CD14-positive monocyte (primary cell): Measurements from ENCODE around the gene ECM2. TPM values are rescaled to one million over a fixed set of nuclear protein-coding genes. Genes with fewer than 3 reads are reported as not detected.

Source experiments
- DNase-seq, 3 donors: peaks; one replicate each; pipeline ENCODE4 v3.0.0-alpha.2; 2011 to 2022
- H2AFZ ChIP-seq: 2 replicates; pipeline ENCODE4 v1.6.0; 2012; ENCODE audit warnings: mild to moderate bottlenecking, low read depth, low read length, inconsistent platforms; ENCODE audit not compliant: insufficient read depth, poor library complexity, severe bottlenecking
- H3K27ac ChIP-seq, 2 donors: 1 replicate in 1 of 2; 2 replicates in 1 of 2; pipeline ENCODE4 v1.5.1; 2012 to 2013; ENCODE audit warnings: low read length in 2 of 2, control low read depth in 1 of 2, inconsistent platforms in 1 of 2, low read depth in 1 of 2, mild to moderate bottlenecking in 1 of 2
- H3K27me3 ChIP-seq, 2 donors: one replicate each; pipeline versions ENCODE4 v1.6.0 to v1.6.1; 2011 to 2013; ENCODE audit warnings: low read length in 2 of 2; ENCODE audit not compliant: control insufficient read depth in 2 of 2, insufficient read depth in 2 of 2
- H3K36me3 ChIP-seq, 2 donors: replicated peaks in 1 of 2; 1 replicate in 1 of 2; 2 replicates in 1 of 2; pipeline versions ENCODE4 v1.5.1 to v1.6.1; 2012 to 2013; ENCODE audit warnings: low read length in 2 of 2, control low read depth in 1 of 2, inconsistent platforms in 1 of 2, mild to moderate bottlenecking in 1 of 2; ENCODE audit not compliant: insufficient read depth in 2 of 2, control insufficient read depth in 1 of 2
- H3K4me1 ChIP-seq, 2 donors: 1 replicate in 1 of 2; 2 replicates in 1 of 2; pipeline versions ENCODE4 v1.5.1 to v1.6.1; 2012 to 2013; ENCODE audit warnings: low read length in 2 of 2, control low read depth in 1 of 2, inconsistent platforms in 1 of 2, mild to moderate bottlenecking in 1 of 2, moderate library complexity in 1 of 2; ENCODE audit not compliant: insufficient read depth in 2 of 2, control insufficient read depth in 1 of 2
- H3K4me2 ChIP-seq: replicated peaks from 2 replicates; pipeline ENCODE3; 2012; ENCODE audit warnings: low read length, moderate library complexity, mild to moderate bottlenecking; ENCODE audit not compliant: poor library complexity, severe bottlenecking; ENCODE audit errors: extremely low read depth
- H3K4me3 ChIP-seq, 3 experiments: fragments of 200-600 bp in 1 of 3; sonication (generic) in 1 of 3; replicated peaks in 1 of 3; 1 replicate in 2 of 3; 2 replicates in 1 of 3; pipeline ENCODE4 v1.5.1; 2011 to 2013; ENCODE audit warnings: low read length in 3 of 3, mild to moderate bottlenecking in 3 of 3, control low read depth in 2 of 3, low read depth in 2 of 3, inconsistent platforms in 1 of 3, moderate library complexity in 1 of 3
- H3K79me2 ChIP-seq: 2 replicates; pipeline ENCODE4 v1.6.0; 2012; ENCODE audit warnings: mild to moderate bottlenecking, control low read depth, inconsistent platforms, low read length, moderate library complexity; ENCODE audit not compliant: insufficient read depth
- H3K9ac ChIP-seq: 2 replicates; pipeline ENCODE4 v1.6.0; 2017; ENCODE audit warnings: low read length, mild to moderate bottlenecking; ENCODE audit not compliant: insufficient read depth, poor library complexity, severe bottlenecking
- H3K9me3 ChIP-seq, 2 donors: replicated peaks in 1 of 2; 1 replicate in 1 of 2; 2 replicates in 1 of 2; pipeline versions ENCODE4 v1.5.1 to v1.6.1; 2012 to 2013; ENCODE audit warnings: low read length in 2 of 2, control low read depth in 1 of 2; ENCODE audit not compliant: control insufficient read depth in 1 of 2, insufficient read depth in 1 of 2
- H4K20me1 ChIP-seq: 2 replicates; pipeline ENCODE4 v1.6.0; 2012; ENCODE audit warnings: mild to moderate bottlenecking, low read length, control low read depth, moderate library complexity; ENCODE audit not compliant: insufficient read depth
- H3K27ac Mint-ChIP-seq, 7 donors: one replicate each; pipeline ENCODE4 v1.8.0; 2020; ENCODE audit warnings: mild to moderate bottlenecking in 7 of 7, mixed read lengths in 7 of 7, moderate library complexity in 6 of 7, inconsistent platforms in 2 of 7
- H3K27me3 Mint-ChIP-seq, 3 donors: one replicate each; pipeline ENCODE4 v1.8.0; 2021 to 2022; ENCODE audit warnings: low read depth in 3 of 3, mild to moderate bottlenecking in 3 of 3, mixed read lengths in 3 of 3, moderate library complexity in 3 of 3, inconsistent platforms in 1 of 3
- H3K36me3 Mint-ChIP-seq, 2 donors: one replicate each; pipeline ENCODE4 v1.8.0; 2020; ENCODE audit warnings: mixed read lengths in 2 of 2, inconsistent platforms in 1 of 2, mild to moderate bottlenecking in 1 of 2
- H3K4me1 Mint-ChIP-seq: one replicate; pipeline ENCODE4 v1.8.0; 2020; ENCODE audit warnings: mild to moderate bottlenecking, mixed read lengths
- H3K4me3 Mint-ChIP-seq, 2 donors: one replicate each; pipeline ENCODE4 v1.8.0; 2020; ENCODE audit warnings: mild to moderate bottlenecking in 2 of 2, mixed read lengths in 2 of 2, moderate library complexity in 1 of 2
- H3K9me3 Mint-ChIP-seq, 7 donors: one replicate each; pipeline ENCODE4 v1.8.0; 2020 to 2022; ENCODE audit warnings: mixed read lengths in 7 of 7, mild to moderate bottlenecking in 6 of 7, moderate library complexity in 6 of 7, inconsistent platforms in 2 of 7
- CTCF ChIP-seq: fragments of 200-600 bp; IDR thresholded peaks from one replicate; pipeline ENCODE4 v1.8.0; 2022; ENCODE audit warnings: antibody characterized with exemption, mild to moderate bottlenecking
- WGBS: methylation state at CpG from one replicate; pipeline ENCODE4 v1.1.5; 2013; ENCODE audit warnings: missing lambda C conversion rate; ENCODE audit not compliant: insufficient coverage; 5-methylcytosine and 5-hydroxymethylcytosine counted together
- intact Hi-C, 2 donors: fragments of 100-400 bp; cut with micrococcal nuclease; formaldehyde crosslinking; loops; one replicate each; pipeline versions ENCODE4 v1.15.0 to v1.15.1; 2023
- polyA plus RNA-seq, 3 donors: library from polyadenylated mRNA; depleted of rRNA in 1 of 3; unstranded in 2 of 3; stranded (reverse) in 1 of 3; fragments of 300-500 nt in 2 of 3; fragments of >200 nt in 1 of 3; fragmentation: Illumina TruSeq in 2 of 3; gene quantifications; 1 replicate in 2 of 3; 2 replicates in 1 of 3; pipeline ENCODE4 v1.2.3, GENCODE V29; 2012 to 2021

Gene ECM2
- polyA plus RNA-seq, 3 donors: 0.15 TPM; not detected in 2

- Histone ChIP-seq H3K27ac (no peak overlapping the region), H3K9me3 (no peaks in the 10 kb centered on the region), H3K27me3 (no peaks in the 10 kb centered on the region), H2AFZ (no peak overlapping the region), H3K79me2 (no peaks in the 10 kb centered on the region), H3K36me3 (no peaks in the 10 kb centered on the region), H3K4me2 (no peak overlapping the region), H4K20me1 (no peaks in the 10 kb centered on the region), H3K4me3 (no peak overlapping the region), H3K9ac (no peak overlapping the region), H3K4me1 (peaks cover 5% of the 10 kb centered on the region in 2 donors)
- Mint-ChIP-seq H3K36me3 (no peaks in the 10 kb centered on the region), H3K4me1 (peaks cover 20% of the 10 kb centered on the region), H3K27me3 (peaks cover 0 to 2% (median 1%) of the 10 kb centered on the region in 3 donors), H3K9me3 (peaks cover 0 to 2% (median 0%) of the 10 kb centered on the region in 7 donors), H3K4me3 (no peak overlapping the region), H3K27ac (no peak overlapping the region)
- intact Hi-C loops: no loop called here
- no peak for DNase-seq
- no peak for TF ChIP-seq CTCF
- 88% methylated on average over 13 of the region's 16 CpGs for WGBS
These were observed 23.0 kb upstream of the ECM2 start for GRCh38 chr9:92558612-92559374.

DNA sequence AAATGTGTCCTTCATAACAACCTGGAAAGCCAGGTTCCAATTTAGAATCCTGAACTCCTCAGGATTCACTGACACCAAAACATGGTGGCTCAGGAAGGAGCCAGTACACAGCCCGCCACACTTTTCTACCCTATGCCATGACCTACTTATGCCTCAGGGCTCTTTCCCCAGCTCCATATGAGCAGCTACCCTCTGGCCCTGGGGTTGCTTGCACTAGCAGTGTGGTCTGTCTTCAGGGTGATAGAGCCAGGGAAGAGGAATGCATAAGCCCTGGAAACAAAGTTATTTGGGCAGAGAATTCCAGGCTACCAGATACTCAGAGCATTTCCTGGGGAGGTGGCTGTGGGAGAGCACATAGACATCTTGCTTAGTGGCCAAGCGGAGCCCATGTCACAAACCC lies 15.0 kb upstream of the ECM2 start:
- Histone ChIP-seq H3K36me3 (no peaks in the 10 kb centered on the region), H3K9me3 (peaks cover 0 to 3% of the 10 kb centered on the region in 2 donors), H4K20me1 (no peaks in the 10 kb centered on the region), H3K4me2 (no peak overlapping the region), H3K4me3 (no peak overlapping the region), H2AFZ (no peak overlapping the region), H3K4me1 (no peaks in the 10 kb centered on the region), H3K9ac (no peak overlapping the region), H3K27ac (no peak overlapping the region), H3K27me3 (no peaks in the 10 kb centered on the region), H3K79me2 (no peaks in the 10 kb centered on the region)
- Mint-ChIP-seq H3K27ac (no peak overlapping the region), H3K4me1 (no peaks in the 10 kb centered on the region), H3K36me3 (peaks cover 0 to 4% of the 10 kb centered on the region in 2 donors), H3K9me3 (peaks cover 0 to 7% (median 4%) of the 10 kb centered on the region in 7 donors), H3K27me3 (peaks cover 0 to 3% (median 2%) of the 10 kb centered on the region in 3 donors), H3K4me3 (no peak overlapping the region)
- DNase-seq: no peak
- 100% methylated on average over 2 of the region's 2 CpGs for WGBS
- intact Hi-C loops: no loop called here
- no peak for TF ChIP-seq CTCF
